Loucy (cell line): ENCODE results near the gene AFF1.

Experiments used
- H2AFZ ChIP-seq: fragments of 200-600 bp; sonication (generic); 2 replicates; pipeline ENCODE4 v1.6.0; 2016; ENCODE audit warnings: antibody characterized with exemption, mild to moderate bottlenecking, low read length, moderate library complexity
- H3F3A ChIP-seq: fragments of 200-600 bp; 2 replicates; pipeline ENCODE4 v1.6.0; 2016; ENCODE audit warnings: antibody characterized with exemption, low read depth, mild to moderate bottlenecking
- H3K27me3 ChIP-seq: fragments of 200-600 bp; sonication (generic); 2 replicates; pipeline ENCODE4 v1.6.1; 2014; ENCODE audit warnings: low read length, mild to moderate bottlenecking; ENCODE audit not compliant: insufficient read depth, poor library complexity, severe bottlenecking
- H3K36me3 ChIP-seq: fragments of 200-600 bp; sonication (generic); 2 replicates; pipeline ENCODE4 v1.6.1; 2016; ENCODE audit warnings: low read length; ENCODE audit not compliant: insufficient read depth
- H3K4me1 ChIP-seq: fragments of 200-600 bp; sonication (generic); 2 replicates; pipeline ENCODE4 v1.5.1; 2014; ENCODE audit warnings: low read length, mild to moderate bottlenecking; ENCODE audit not compliant: insufficient read depth, poor library complexity, severe bottlenecking
- H3K4me2 ChIP-seq: fragments of 200-600 bp; sonication (generic); 2 replicates; pipeline ENCODE4 v1.6.0; 2014; ENCODE audit warnings: antibody characterized with exemption, low read length, low read depth, mild to moderate bottlenecking; ENCODE audit not compliant: poor library complexity, severe bottlenecking
- H3K4me3 ChIP-seq: fragments of 200-600 bp; sonication (generic); 2 replicates; pipeline ENCODE4 v1.5.1; 2014; ENCODE audit warnings: low read length, mild to moderate bottlenecking, mixed read lengths; ENCODE audit not compliant: poor library complexity, severe bottlenecking
- H3K79me2 ChIP-seq: fragments of 200-600 bp; sonication (generic); 2 replicates; pipeline ENCODE4 v1.6.1; 2014; ENCODE audit warnings: low read length; ENCODE audit not compliant: insufficient read depth
- H3K9ac ChIP-seq: fragments of 200-600 bp; sonication (generic); 2 replicates; pipeline ENCODE4 v1.6.0; 2014; ENCODE audit warnings: mild to moderate bottlenecking, low read depth, low read length, moderate library complexity; ENCODE audit not compliant: poor library complexity, severe bottlenecking
- H3K9me2 ChIP-seq: fragments of 200-600 bp; sonication (generic); replicated peaks from 2 replicates; pipeline ENCODE4 v1.6.1; 2016; ENCODE audit warnings: low read depth, low read length, mixed read lengths
- H3K9me3 ChIP-seq: fragments of 200-600 bp; sonication (generic); 2 replicates; pipeline ENCODE4 v1.6.1; 2014; ENCODE audit warnings: mild to moderate bottlenecking, antibody characterized with exemption, low read length, low read depth; ENCODE audit not compliant: insufficient read depth
- H4K20me1 ChIP-seq: fragments of 200-600 bp; sonication (generic); 2 replicates; pipeline ENCODE4 v1.6.0; 2014; ENCODE audit warnings: antibody characterized with exemption, low read length, mild to moderate bottlenecking; ENCODE audit not compliant: insufficient read depth, poor library complexity, severe bottlenecking
- EZH2phosphoT487 ChIP-seq: fragments of 200-600 bp; IDR thresholded peaks from 2 replicates; pipeline ENCODE4 v1.6.1; 2018; ENCODE audit warnings: antibody characterized with exemption, mild to moderate bottlenecking, moderate library complexity, borderline replicate concordance
- TF ChIP-seq, protein P1 (sequence below): fragments of 200-600 bp; sonication (generic); conservative IDR thresholded peaks from 2 replicates; pipeline ENCODE4 v1.5.1; 2014; ENCODE audit warnings: mild to moderate bottlenecking, antibody characterized with exemption, low read length

The AFF1 gene

DNA sequence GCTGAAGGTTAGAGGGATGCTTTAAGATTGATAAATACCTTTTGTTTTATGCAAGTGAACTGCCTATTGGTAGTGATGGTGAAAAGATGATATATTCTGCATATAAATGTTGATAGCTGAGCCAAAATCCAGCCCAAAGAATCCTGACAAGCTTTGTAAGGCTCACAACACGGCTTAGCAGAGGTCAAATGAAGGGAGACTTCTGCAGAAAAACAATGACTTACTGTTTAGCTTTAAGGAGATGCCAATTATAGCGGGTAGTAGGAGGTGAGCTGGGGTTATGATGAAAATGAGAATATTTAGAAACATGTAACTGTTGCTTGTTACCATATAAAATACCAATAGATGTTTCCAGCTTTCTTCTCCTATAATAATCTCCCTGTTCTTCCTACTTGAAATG, 97.1 kb downstream of the AFF1 start:
- Histone ChIP-seq H3K9me3 (no peaks in the 10 kb centered on the region), H3K4me2 (no peak overlapping the region), H3K36me3 (0 out of 2 replicates have a peak, but pooled peaks cover 6% of the 10 kb centered on the region), H2AFZ (no peak overlapping the region), H3K4me3 (no peak overlapping the region), H3K4me1 (peaks cover 26% of the 10 kb centered on the region), H3K9ac (no peak overlapping the region), H3K9me2 (no peaks in the 10 kb centered on the region), H3K27me3 (no peaks in the 10 kb centered on the region), H3F3A (no peaks in the 10 kb centered on the region), H3K79me2 (peaks cover 100% of the 10 kb centered on the region), H4K20me1 (peaks cover 86% of the 10 kb centered on the region)
- TF ChIP-seq, protein P1, sequence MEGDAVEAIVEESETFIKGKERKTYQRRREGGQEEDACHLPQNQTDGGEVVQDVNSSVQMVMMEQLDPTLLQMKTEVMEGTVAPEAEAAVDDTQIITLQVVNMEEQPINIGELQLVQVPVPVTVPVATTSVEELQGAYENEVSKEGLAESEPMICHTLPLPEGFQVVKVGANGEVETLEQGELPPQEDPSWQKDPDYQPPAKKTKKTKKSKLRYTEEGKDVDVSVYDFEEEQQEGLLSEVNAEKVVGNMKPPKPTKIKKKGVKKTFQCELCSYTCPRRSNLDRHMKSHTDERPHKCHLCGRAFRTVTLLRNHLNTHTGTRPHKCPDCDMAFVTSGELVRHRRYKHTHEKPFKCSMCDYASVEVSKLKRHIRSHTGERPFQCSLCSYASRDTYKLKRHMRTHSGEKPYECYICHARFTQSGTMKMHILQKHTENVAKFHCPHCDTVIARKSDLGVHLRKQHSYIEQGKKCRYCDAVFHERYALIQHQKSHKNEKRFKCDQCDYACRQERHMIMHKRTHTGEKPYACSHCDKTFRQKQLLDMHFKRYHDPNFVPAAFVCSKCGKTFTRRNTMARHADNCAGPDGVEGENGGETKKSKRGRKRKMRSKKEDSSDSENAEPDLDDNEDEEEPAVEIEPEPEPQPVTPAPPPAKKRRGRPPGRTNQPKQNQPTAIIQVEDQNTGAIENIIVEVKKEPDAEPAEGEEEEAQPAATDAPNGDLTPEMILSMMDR = no peak
- no peak for TF ChIP-seq EZH2phosphoT487

DNA sequence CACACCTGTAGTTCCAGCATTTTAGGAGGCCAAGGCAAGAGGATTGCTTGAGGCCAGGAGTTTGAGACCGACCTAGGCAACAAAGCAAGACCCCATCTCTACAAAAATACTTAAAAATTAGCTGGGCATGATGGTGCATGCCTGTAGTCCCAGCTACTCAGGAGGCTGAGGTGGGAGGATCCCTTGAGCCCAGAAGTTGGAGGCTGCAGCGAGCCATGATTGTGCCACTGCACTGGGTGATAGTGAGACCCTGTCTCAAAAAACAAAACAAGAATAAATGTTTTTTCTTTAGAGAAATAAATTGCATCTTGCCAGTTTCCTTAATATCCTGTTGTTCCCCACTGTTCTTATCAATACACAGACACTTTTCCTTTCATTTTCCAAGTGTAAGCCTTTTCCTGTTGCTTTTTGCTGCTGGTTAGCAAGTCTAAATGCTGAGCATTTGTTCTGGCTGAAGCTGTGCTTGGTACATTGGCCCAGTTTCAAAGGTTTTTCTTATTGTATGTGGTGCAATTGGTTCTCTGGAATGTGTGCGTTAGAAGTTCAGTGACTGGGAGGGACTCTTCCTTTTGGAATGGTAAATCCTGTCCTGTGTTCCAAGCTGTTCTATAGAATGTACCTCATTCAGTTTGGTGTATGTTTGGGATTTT, 98.2 kb downstream of the AFF1 start:
- Histone ChIP-seq H3K36me3 (0 out of 2 replicates have a peak, but pooled peaks cover 4% of the 10 kb centered on the region), H3K9me3 (no peaks in the 10 kb centered on the region), H3K27me3 (no peaks in the 10 kb centered on the region), H3K9me2 (no peaks in the 10 kb centered on the region), H3F3A (no peaks in the 10 kb centered on the region), H3K4me1 (peaks cover 27% of the 10 kb centered on the region), H3K4me3 (no peak overlapping the region), H2AFZ (no peak overlapping the region), H3K4me2 (no peak overlapping the region), H3K9ac (no peak overlapping the region), H4K20me1 (peaks cover 86% of the 10 kb centered on the region), H3K79me2 (peaks cover 100% of the 10 kb centered on the region)
- TF ChIP-seq, protein P1 = no peak
- TF ChIP-seq EZH2phosphoT487 = no peak

DNA sequence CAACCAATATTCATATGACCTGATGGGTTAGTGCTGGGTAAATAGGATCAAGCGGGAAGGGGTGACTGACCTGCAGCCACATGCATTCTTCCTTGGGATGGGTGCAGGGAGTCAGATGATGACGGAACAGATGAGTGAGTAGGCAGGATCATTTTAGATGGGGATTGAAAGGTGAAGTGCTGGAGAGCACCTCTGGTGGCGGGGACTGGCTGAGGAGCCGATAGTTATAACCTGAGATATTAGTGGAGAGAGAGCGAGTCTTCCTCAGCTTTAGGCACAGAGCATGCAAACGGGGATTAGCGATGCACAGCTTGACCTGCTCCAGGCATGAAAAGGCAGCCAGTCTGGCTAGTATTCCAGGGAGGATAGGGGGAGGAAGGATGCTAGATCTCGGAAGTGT, 99.1 kb downstream of the AFF1 start:
- Histone ChIP-seq H4K20me1 (peaks cover 85% of the 10 kb centered on the region), H3K79me2 (peaks cover 100% of the 10 kb centered on the region)

More for the DNA sequence above, 99.1 kb downstream of the AFF1 start:
- Histone ChIP-seq H3K4me3 (no peak overlapping the region), H3K9me2 (no peaks in the 10 kb centered on the region), H3K27me3 (no peaks in the 10 kb centered on the region), H3K36me3 (0 out of 2 replicates have a peak, but pooled peaks cover 4% of the 10 kb centered on the region), H3K9me3 (no peaks in the 10 kb centered on the region), H3K9ac (no peak overlapping the region), H3K4me2 (no peak overlapping the region), H2AFZ (no peak overlapping the region), H3K4me1 (peaks cover 27% of the 10 kb centered on the region), H3F3A (no peaks in the 10 kb centered on the region)
- no peak for TF ChIP-seq EZH2phosphoT487
- TF ChIP-seq, protein P1 = no peak
